ENCODE measurements around the gene GNB2.

GRCh38 chr7:100629117-100629716 is 44.3 kb upstream of the GNB2 start:
- TF ChIP-seq CTCF (IDR thresholded peaks at IDR 0.05 in 8 of 11, conservative IDR thresholded peaks at IDR 0.05 in 3 of 11) (peak in 3 of 11 experiments; percentile 9 to 37 (median 16)), POLR2AphosphoS5 (IDR thresholded peaks at IDR 0.05) (no peak)

All from spleen (tissue), 7 donors.